Panc1 (cell line): Measurements from ENCODE around the gene GPC3.

Experiments used
- CTCF ChIP-seq: fragments of 450-650 bp; IDR thresholded peaks from 2 replicates; pipeline ENCODE4 v1.5.1; 2017; ENCODE audit warnings: mild to moderate bottlenecking
- POLR2AphosphoS5 ChIP-seq: IDR thresholded peaks from 2 replicates; pipeline ENCODE4 v1.6.1; 2012; ENCODE audit warnings: mild to moderate bottlenecking, low read depth, low read length, moderate library complexity
- REST ChIP-seq, 2 experiments: IDR thresholded peaks; 2 replicates each; pipeline ENCODE4 v1.6.1; 2011 to 2012; ENCODE audit warnings: low read depth in 2 of 2, control low read depth in 1 of 2, low read length in 1 of 2, mild to moderate bottlenecking in 1 of 2, moderate library complexity in 1 of 2; ENCODE audit not compliant: insufficient read depth in 1 of 2
- SIN3A ChIP-seq: IDR thresholded peaks from 2 replicates; pipeline ENCODE4 v1.6.1; 2012; ENCODE audit warnings: low read depth, mild to moderate bottlenecking, low read length, moderate library complexity, borderline replicate concordance; ENCODE audit not compliant: insufficient read depth
- TCF7L2 ChIP-seq: IDR thresholded peaks from 2 replicates; pipeline ENCODE4 v1.6.1; 2011; ENCODE audit warnings: mild to moderate bottlenecking, low read depth, low read length, inconsistent platforms

- no peak for TF ChIP-seq CTCF
- no peak for TF ChIP-seq TCF7L2
- TF ChIP-seq SIN3A = no peak
- no peak for TF ChIP-seq POLR2AphosphoS5
- no peak for TF ChIP-seq REST (IDR thresholded peaks at IDR 0.05; ENCODE audit: insufficient read depth in 1 of 2, low read depth in 2 of 2, low read length in 1 of 2)
Measured at GRCh38 chrX:133935076-133935475, 50.3 kb downstream of the GPC3 start.
